C1 segment of cervical spinal cord (tissue), 14 donors: Measurements from ENCODE around the gene ELK4.

Experiments used
- DNase-seq, 14 donors: peaks; one replicate each; lab custom pipeline; 2025; lab: John Stamatoyannopoulos, UW

ELK4 gene

GRCh38 chr1:205582046-205582445, 49.8 kb downstream of the ELK4 start:
- DNase-seq: no peak

GRCh38 chr1:205581321-205581980, 50.4 kb downstream of the ELK4 start:
- no peak for DNase-seq

- DNase-seq: no peak
These were observed 51.0 kb downstream of the ELK4 start for GRCh38 chr1:205580923-205581180.

GRCh38 chr1:205580140-205580922, 51.5 kb downstream of the ELK4 start:
- DNase-seq: peak in 1 of 14 donors; percentile 30

GRCh38 chr1:205579711-205580110, 52.1 kb downstream of the ELK4 start:
- DNase-seq: no peak

GRCh38 chr1:205578780-205579571, 52.8 kb downstream of the ELK4 start:
- DNase-seq: no peak

- DNase-seq: no peak
These were observed 53.7 kb downstream of the ELK4 start for GRCh38 chr1:205577874-205578658.

- peak in 1 of 14 donors; percentile 49 for DNase-seq
These were observed 54.7 kb downstream of the ELK4 start for GRCh38 chr1:205576805-205577761.

- no peak for DNase-seq
These were observed 55.8 kb downstream of the ELK4 start for GRCh38 chr1:205576011-205576410.

- DNase-seq: no peak
These were observed 56.4 kb downstream of the ELK4 start for GRCh38 chr1:205575294-205575885.

GRCh38 chr1:205572421-205572820, 59.4 kb downstream of the ELK4 start:
- DNase-seq: no peak

- DNase-seq: no peak
These were observed 60.1 kb downstream of the ELK4 start for GRCh38 chr1:205571747-205572146.

GRCh38 chr1:205570796-205571537, 60.8 kb downstream of the ELK4 start:
- DNase-seq: peak in 1 of 14 donors; percentile 28

GRCh38 chr1:205570173-205570501, 61.7 kb downstream of the ELK4 start:
- DNase-seq: no peak

GRCh38 chr1:205569411-205570172, 62.2 kb downstream of the ELK4 start:
- DNase-seq: peak in 1 of 14 donors; percentile 64

GRCh38 chr1:205568469-205569361, 63.1 kb downstream of the ELK4 start:
- DNase-seq: peak in 1 of 14 donors; percentile 30

- peak in 1 of 14 donors; percentile 42 for DNase-seq
These were observed 63.7 kb downstream of the ELK4 start for GRCh38 chr1:205568135-205568468.

- no peak for DNase-seq
These were observed 64.1 kb downstream of the ELK4 start for GRCh38 chr1:205567716-205568115.
